PFSK-1 (cell line): ENCODE results near the gene MAP4.

Source experiments
- FOXP2 ChIP-seq: optimal IDR thresholded peaks from 2 replicates; pipeline ENCODE3; 2011; ENCODE audit warnings: borderline replicate concordance, control low read depth, inconsistent platforms; ENCODE audit not compliant: insufficient read depth; ENCODE audit errors: extremely low read length, extremely low read depth
- POLR2AphosphoS5 ChIP-seq: IDR thresholded peaks from 2 replicates; pipeline ENCODE4 v1.6.1; 2012; ENCODE audit warnings: low read depth, mild to moderate bottlenecking, control low read depth, low read length, moderate library complexity
- SIN3A ChIP-seq: IDR thresholded peaks from 2 replicates; pipeline ENCODE4 v1.6.1; 2012; ENCODE audit warnings: mild to moderate bottlenecking, low read length, moderate library complexity, borderline replicate concordance; ENCODE audit not compliant: insufficient read depth
- TAF1 ChIP-seq: IDR thresholded peaks from 2 replicates; pipeline ENCODE4 v1.6.1; 2012; ENCODE audit warnings: low read length, control low read depth, borderline replicate concordance; ENCODE audit not compliant: insufficient read depth
- TF ChIP-seq, protein P1 (sequence below), 2 experiments: IDR thresholded peaks; 2 replicates each; pipeline versions ENCODE4 v1.6.1 to v1.8.0; 2011 to 2012; ENCODE audit warnings: low read depth in 2 of 2, low read length in 2 of 2, control low read depth in 1 of 2, inconsistent platforms in 1 of 2, mild to moderate bottlenecking in 1 of 2, moderate library complexity in 1 of 2; ENCODE audit not compliant: insufficient read depth in 1 of 2

MAP4 gene

GRCh38 chr3:47912006-47912504 lies 104.2 kb downstream of the MAP4 start:
- TF ChIP-seq, protein P1, sequence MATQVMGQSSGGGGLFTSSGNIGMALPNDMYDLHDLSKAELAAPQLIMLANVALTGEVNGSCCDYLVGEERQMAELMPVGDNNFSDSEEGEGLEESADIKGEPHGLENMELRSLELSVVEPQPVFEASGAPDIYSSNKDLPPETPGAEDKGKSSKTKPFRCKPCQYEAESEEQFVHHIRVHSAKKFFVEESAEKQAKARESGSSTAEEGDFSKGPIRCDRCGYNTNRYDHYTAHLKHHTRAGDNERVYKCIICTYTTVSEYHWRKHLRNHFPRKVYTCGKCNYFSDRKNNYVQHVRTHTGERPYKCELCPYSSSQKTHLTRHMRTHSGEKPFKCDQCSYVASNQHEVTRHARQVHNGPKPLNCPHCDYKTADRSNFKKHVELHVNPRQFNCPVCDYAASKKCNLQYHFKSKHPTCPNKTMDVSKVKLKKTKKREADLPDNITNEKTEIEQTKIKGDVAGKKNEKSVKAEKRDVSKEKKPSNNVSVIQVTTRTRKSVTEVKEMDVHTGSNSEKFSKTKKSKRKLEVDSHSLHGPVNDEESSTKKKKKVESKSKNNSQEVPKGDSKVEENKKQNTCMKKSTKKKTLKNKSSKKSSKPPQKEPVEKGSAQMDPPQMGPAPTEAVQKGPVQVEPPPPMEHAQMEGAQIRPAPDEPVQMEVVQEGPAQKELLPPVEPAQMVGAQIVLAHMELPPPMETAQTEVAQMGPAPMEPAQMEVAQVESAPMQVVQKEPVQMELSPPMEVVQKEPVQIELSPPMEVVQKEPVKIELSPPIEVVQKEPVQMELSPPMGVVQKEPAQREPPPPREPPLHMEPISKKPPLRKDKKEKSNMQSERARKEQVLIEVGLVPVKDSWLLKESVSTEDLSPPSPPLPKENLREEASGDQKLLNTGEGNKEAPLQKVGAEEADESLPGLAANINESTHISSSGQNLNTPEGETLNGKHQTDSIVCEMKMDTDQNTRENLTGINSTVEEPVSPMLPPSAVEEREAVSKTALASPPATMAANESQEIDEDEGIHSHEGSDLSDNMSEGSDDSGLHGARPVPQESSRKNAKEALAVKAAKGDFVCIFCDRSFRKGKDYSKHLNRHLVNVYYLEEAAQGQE (IDR thresholded peaks at IDR 0.05; ENCODE audit: insufficient read depth in 1 of 2, low read depth in 2 of 2, low read length in 2 of 2): no peak
- no peak for TF ChIP-seq SIN3A
- TF ChIP-seq POLR2AphosphoS5: no peak
- no peak for TF ChIP-seq TAF1
- TF ChIP-seq FOXP2: no peak

DNA sequence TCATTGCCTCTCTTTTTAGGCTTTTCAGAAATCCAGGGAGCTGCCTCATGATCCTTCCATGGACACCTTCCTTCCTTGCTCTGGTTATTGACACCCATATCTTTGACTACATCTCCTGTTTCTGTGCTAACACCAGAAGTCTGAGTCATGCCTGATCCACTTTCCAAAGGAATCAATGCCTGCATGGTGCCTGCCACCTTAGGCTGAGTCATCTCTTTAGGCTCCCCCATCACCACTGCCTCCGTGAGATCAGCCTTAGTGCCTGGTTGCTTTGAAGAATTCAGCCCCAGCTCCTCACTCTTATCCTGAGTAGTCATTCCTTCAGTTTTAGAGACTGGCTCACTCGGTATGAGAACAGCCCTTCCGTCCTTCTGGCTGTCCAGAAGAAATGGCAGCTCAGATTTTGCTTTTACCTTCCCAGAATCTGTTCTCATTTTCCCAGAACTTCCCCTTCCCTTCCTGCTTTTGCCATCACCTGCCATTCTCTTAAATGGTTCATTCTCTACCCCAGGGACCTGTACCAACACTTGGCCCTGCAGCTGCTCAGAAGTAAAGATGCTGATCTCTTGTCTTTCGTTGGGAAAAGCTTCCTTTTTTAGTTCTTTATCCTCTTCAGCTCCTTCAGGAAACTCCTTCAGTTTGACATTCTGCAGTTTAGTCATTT lies 105.3 kb downstream of the MAP4 start:
- TF ChIP-seq, protein P1 (IDR thresholded peaks at IDR 0.05; ENCODE audit: insufficient read depth in 1 of 2, low read depth in 2 of 2, low read length in 2 of 2): no peak
- TF ChIP-seq POLR2AphosphoS5 (no peak), TAF1 (no peak), SIN3A (no peak), FOXP2 (no peak)

GRCh38 chr3:47910233-47910632 lies 106.0 kb downstream of the MAP4 start:
- TF ChIP-seq POLR2AphosphoS5 (no peak), SIN3A (no peak), FOXP2 (no peak), TAF1 (no peak)
- TF ChIP-seq, protein P1 (IDR thresholded peaks at IDR 0.05; ENCODE audit: insufficient read depth in 1 of 2, low read depth in 2 of 2, low read length in 2 of 2): no peak

- no peak for TF ChIP-seq SIN3A
Measured at GRCh38 chr3:47909607-47910006, 106.6 kb downstream of the MAP4 start.

DNA sequence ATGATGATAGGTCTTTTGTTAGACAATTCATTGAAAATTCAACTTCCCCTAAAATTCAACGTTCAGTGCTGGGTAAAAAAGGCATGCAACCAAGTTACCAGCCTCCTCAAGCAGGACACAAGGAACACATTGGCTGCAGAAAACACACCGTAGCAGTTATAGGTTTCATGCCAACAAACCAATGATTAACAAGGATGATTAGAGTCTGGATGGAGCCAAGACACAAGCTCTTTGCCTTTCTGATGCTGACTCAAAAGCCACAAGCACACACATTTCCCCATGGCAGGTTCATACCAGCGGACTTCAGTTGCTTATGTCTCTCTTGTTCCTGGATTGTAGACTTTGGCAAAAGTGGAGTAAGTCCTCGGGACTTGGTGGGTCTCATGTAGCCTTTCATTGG lies 107.5 kb downstream of the MAP4 start:
- TF ChIP-seq TAF1 (no peak), FOXP2 (no peak), POLR2AphosphoS5 (no peak), SIN3A (no peak)
- TF ChIP-seq, protein P1 (IDR thresholded peaks at IDR 0.05; ENCODE audit: insufficient read depth in 1 of 2, low read depth in 2 of 2, low read length in 2 of 2): no peak
